ENCODE results near the gene UNC45A. TPM values are rescaled to one million over a fixed set of nuclear protein-coding genes. Genes with fewer than 3 reads are reported as not detected.

The UNC45A gene
- total and polyA plus RNA-seq, 2 of the 8 experiments (the other 6 are each of a cell fraction or from before 2014, with no cell fraction given) = 74.1 to 84.2 TPM

GRCh38 chr15:90945091-90945490, 10.0 kb downstream of the UNC45A start:
- H3K56ac ChIP-seq (replicated peaks; ENCODE audit: insufficient read length, low read depth, low read length) = no peak overlapping the region
- H2BK15ac ChIP-seq (ENCODE audit: low read length) = no peak overlapping the region
- H2BK12ac ChIP-seq (ENCODE audit: low read depth, low read length) = no peak overlapping the region
- H2BK20ac ChIP-seq (ENCODE audit: low read length) = no peak overlapping the region
- H4K5ac ChIP-seq (ENCODE audit: insufficient read length, low read depth, low read length) = no peak overlapping the region
- H3K18ac ChIP-seq (ENCODE audit: extremely low read depth, low read length) = no peak overlapping the region
- H2AK5ac ChIP-seq (ENCODE audit: low read depth, low read length) = no peak overlapping the region
- H3K4ac ChIP-seq (replicated peaks; ENCODE audit: insufficient read length, low read depth, low read length) = no peak overlapping the region
- H4K91ac ChIP-seq (replicated peaks; ENCODE audit: insufficient read length, low read length) = no peak overlapping the region
- no peak overlapping the region for H3K4me3 ChIP-seq (ENCODE audit: extremely low read depth in 1 of 4, insufficient read depth in 2 of 4, low read depth in 3 of 4, low read length in 4 of 4)
- no peak overlapping the region for H2BK120ac ChIP-seq (replicated peaks; ENCODE audit: low read depth, low read length)
- H3K27me3 ChIP-seq (replicated peaks in 1 of 4; ENCODE audit: control insufficient read depth in 3 of 4, extremely low read depth in 1 of 4, insufficient read depth in 3 of 4, low read length in 3 of 4) = no peaks in the 10 kb centered on the region
- FAIRE-seq = no peak
- peaks cover 20 to 76% (median 43%) of the 10 kb centered on the region in 4 experiments for H3K36me3 ChIP-seq (ENCODE audit: control insufficient read depth in 2 of 4, insufficient read depth in 4 of 4, low read length in 3 of 4)
- H3K79me1 ChIP-seq (ENCODE audit: low read depth, low read length) = no peaks in the 10 kb centered on the region
- H3K4me2 ChIP-seq (ENCODE audit: insufficient read depth in 1 of 2, low read depth in 2 of 2, low read length in 2 of 2) = no peak overlapping the region
- H3K27ac ChIP-seq (ENCODE audit: low read depth, low read length) = no peak overlapping the region
- no peak overlapping the region for H3K23ac ChIP-seq (ENCODE audit: insufficient read length)
- TF ChIP-seq FOSL1 (IDR thresholded peaks at IDR 0.05; ENCODE audit: insufficient read depth, low read depth, low read length) = no peak
- TF ChIP-seq HDAC6 (IDR thresholded peaks at IDR 0.05; ENCODE audit: low read depth, low read length) = no peak
- no peak for TF ChIP-seq RAD21 (IDR thresholded peaks at IDR 0.05 in 1 of 2, conservative IDR thresholded peaks at IDR 0.05 in 1 of 2; ENCODE audit: low read depth in 2 of 2, low read length in 2 of 2)
- TF ChIP-seq POLR2A (IDR thresholded peaks at IDR 0.05; ENCODE audit: control extremely low read depth in 1 of 2, low read depth in 2 of 2, low read length in 2 of 2) = no peak
- H3K79me2 ChIP-seq (ENCODE audit: control insufficient read depth in 1 of 2, insufficient read depth in 2 of 2, low read length in 2 of 2) = no peaks in the 10 kb centered on the region
- H2AFZ ChIP-seq (ENCODE audit: low read length) = no peak overlapping the region
- no peak overlapping the region for H3K14ac ChIP-seq (ENCODE audit: insufficient read length)
- H2BK5ac ChIP-seq (ENCODE audit: low read depth, low read length) = no peak overlapping the region
- 94% methylated on average over 7 of the region's 7 CpGs; no CpG with 5 or more reads in 1 of the 2 experiments for WGBS, 2 experiments (ENCODE audit: extremely low coverage in 1 of 2, insufficient coverage in 1 of 2, insufficient read length in 1 of 2, insufficient replicate concordance in 2 of 2, low coverage in 1 of 2, low lambda C conversion rate in 2 of 2, missing lambda C conversion rate in 1 of 2)
- no peaks in the 10 kb centered on the region for H3K9me3 ChIP-seq (ENCODE audit: insufficient read depth in 2 of 2, low read depth in 1 of 2, low read length in 1 of 2)
- H3K23me2 ChIP-seq (ENCODE audit: low read depth, low read length) = no peaks in the 10 kb centered on the region
- no peaks in the 10 kb centered on the region for H3K4me1 ChIP-seq (replicated peaks in 1 of 4; ENCODE audit: control insufficient read depth in 3 of 4, insufficient read depth in 4 of 4, low read length in 3 of 4)
- no peak for DNase-seq (ENCODE audit: low read depth in 1 of 2, low spot score in 2 of 2)
- CTCF ChIA-PET (ENCODE audit: partially characterized antibody) = interaction anchor here (0.6 to 20.7 kb wide), 4 partner anchors 9 to 49 kb away, joined by 3 to 306 read pairs (median 23); partner anchors contain the start of genes HDDC3, RCCD1 and UNC45A
- H3K9ac ChIP-seq (replicated peaks in 1 of 4; ENCODE audit: extremely low read depth in 1 of 4, low read depth in 3 of 4, low read length in 3 of 4) = no peak overlapping the region
- POLR2A ChIA-PET (ENCODE audit: partially characterized antibody) = interaction anchor here (1.2 to 1.3 kb wide), 2 partner anchors 10 to 17 kb away, joined by 3 to 6 read pairs; partner anchors contain the start of gene UNC45A
- peaks cover 2 to 4% of the 10 kb centered on the region in 2 experiments for H4K20me1 ChIP-seq (replicated peaks in 1 of 2; ENCODE audit: control insufficient read depth in 1 of 2, insufficient read depth in 2 of 2, low read length in 2 of 2)
- H4K8ac ChIP-seq (ENCODE audit: extremely low read depth, insufficient read depth, low read length) = no peak overlapping the region
